HEK293T (cell line): ENCODE measurements around the gene CACNA1G.

ENCODE experiments used
- CTCF ChIA-PET: fragments of 350-600 bp; formaldehyde crosslinking; extraction: SDS; loops from one replicate; lab custom pipeline; 2021; ENCODE audit warnings: antibody characterized with exemption, inconsistent platforms; lab: Yijun Ruan, JAX
- POLR2A ChIA-PET: fragments of 350-600 bp; formaldehyde crosslinking; extraction: SDS; loops from one replicate; lab custom pipeline; 2020; ENCODE audit warnings: antibody characterized with exemption, inconsistent platforms; lab: Yijun Ruan, JAX
- DNase-seq: peaks from one replicate; pipeline ENCODE4 v3.0.0; 2012; ENCODE audit warnings: mixed read lengths; ENCODE audit errors: extremely low spot score
- ARNT ChIP-seq: fragments of 450-650 bp; IDR thresholded peaks from 2 replicates; pipeline ENCODE4 v1.6.1; 2017; ENCODE audit warnings: mild to moderate bottlenecking
- BHLHE40 ChIP-seq: fragments of 450-650 bp; IDR thresholded peaks from 2 replicates; pipeline ENCODE4 v1.6.1; 2016; ENCODE audit warnings: mild to moderate bottlenecking, moderate library complexity, borderline replicate concordance
- CTBP1 ChIP-seq: fragments of 450-650 bp; IDR thresholded peaks from 2 replicates; pipeline ENCODE4 v1.6.1; 2016; ENCODE audit warnings: borderline replicate concordance
- ELF4 ChIP-seq: fragments of 450-650 bp; IDR thresholded peaks from 2 replicates; pipeline ENCODE4 v1.6.1; 2017; ENCODE audit warnings: antibody characterized with exemption
- FOXA1 ChIP-seq: fragments of 450-650 bp; IDR thresholded peaks from 2 replicates; pipeline ENCODE4 v1.6.1; 2016; ENCODE audit warnings: mild to moderate bottlenecking
- FOXK2 ChIP-seq: fragments of 450-650 bp; IDR thresholded peaks from 2 replicates; pipeline ENCODE4 v1.6.1; 2016; ENCODE audit warnings: mild to moderate bottlenecking
- FOXM1 ChIP-seq: fragments of 450-650 bp; IDR thresholded peaks from 2 replicates; pipeline ENCODE4 v1.6.1; 2017; ENCODE audit warnings: mild to moderate bottlenecking, borderline replicate concordance
- HDGF ChIP-seq: fragments of 450-650 bp; IDR thresholded peaks from 2 replicates; pipeline ENCODE4 v1.6.1; 2017; ENCODE audit warnings: antibody characterized with exemption, borderline replicate concordance
- L3MBTL2 ChIP-seq: fragments of 450-650 bp; conservative IDR thresholded peaks from 2 replicates; pipeline ENCODE4 v1.6.1; 2016; ENCODE audit warnings: mild to moderate bottlenecking
- LEF1 ChIP-seq: fragments of 450-650 bp; IDR thresholded peaks from 2 replicates; pipeline ENCODE4 v1.6.1; 2017; ENCODE audit warnings: mild to moderate bottlenecking, borderline replicate concordance
- NFRKB ChIP-seq: fragments of 450-650 bp; IDR thresholded peaks from 2 replicates; pipeline ENCODE4 v1.6.1; 2016; ENCODE audit warnings: mild to moderate bottlenecking, moderate library complexity
- SP1 ChIP-seq: fragments of 450-650 bp; IDR thresholded peaks from 2 replicates; pipeline ENCODE4 v1.6.1; 2017
- SUZ12 ChIP-seq: fragments of 450-650 bp; IDR thresholded peaks from 2 replicates; pipeline ENCODE4 v1.6.1; 2016; ENCODE audit warnings: mild to moderate bottlenecking
- TARDBP ChIP-seq: fragments of 450-650 bp; IDR thresholded peaks from 2 replicates; pipeline ENCODE4 v1.6.1; 2016
- ZNF384 ChIP-seq: fragments of 450-650 bp; IDR thresholded peaks from 2 replicates; pipeline ENCODE4 v1.6.1; 2016
- TF ChIP-seq, protein P1 (sequence below): fragments of 450-650 bp; IDR thresholded peaks from 2 replicates; pipeline ENCODE4 v1.6.1; 2016

Gene CACNA1G

DNA sequence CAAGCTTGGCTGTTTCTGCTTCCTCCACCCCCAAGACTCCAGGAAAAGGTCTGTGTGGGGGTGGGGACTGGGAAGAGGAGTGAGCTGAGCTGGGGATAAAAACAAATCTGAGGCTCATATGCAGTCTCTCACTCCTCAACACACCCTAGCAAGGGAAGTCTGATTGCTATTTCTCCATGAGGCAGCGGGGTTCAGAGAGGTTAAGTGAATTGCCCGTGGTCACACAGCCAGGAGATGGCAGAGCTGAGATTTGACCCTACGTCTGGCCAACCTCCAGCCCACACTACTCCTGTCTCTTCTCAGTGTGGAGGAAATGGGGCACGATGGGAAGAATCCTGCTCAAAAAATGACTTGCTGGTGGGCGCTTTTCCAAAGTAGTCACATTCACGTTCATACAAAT, 69.4 kb downstream of the CACNA1G start:
- CTCF ChIA-PET = interaction anchor here (0.8 to 7.1 kb wide), 6 partner anchors 10 to 147 kb away, joined by 3 to 91 read pairs (median 4); partner anchors contain the start of gene SPATA20
- TF ChIP-seq FOXM1 (no peak), L3MBTL2 (no peak), CTBP1 (no peak), LEF1 (no peak), SUZ12 (no peak), SP1 (no peak), ELF4 (no peak), FOXK2 (no peak), BHLHE40 (no peak)
- no peak for DNase-seq
- POLR2A ChIA-PET = interaction anchor here (1.2 kb wide), 1 partner anchor 9 kb away, joined by 3 read pairs; no protein-coding TSS in a partner anchor

DNA sequence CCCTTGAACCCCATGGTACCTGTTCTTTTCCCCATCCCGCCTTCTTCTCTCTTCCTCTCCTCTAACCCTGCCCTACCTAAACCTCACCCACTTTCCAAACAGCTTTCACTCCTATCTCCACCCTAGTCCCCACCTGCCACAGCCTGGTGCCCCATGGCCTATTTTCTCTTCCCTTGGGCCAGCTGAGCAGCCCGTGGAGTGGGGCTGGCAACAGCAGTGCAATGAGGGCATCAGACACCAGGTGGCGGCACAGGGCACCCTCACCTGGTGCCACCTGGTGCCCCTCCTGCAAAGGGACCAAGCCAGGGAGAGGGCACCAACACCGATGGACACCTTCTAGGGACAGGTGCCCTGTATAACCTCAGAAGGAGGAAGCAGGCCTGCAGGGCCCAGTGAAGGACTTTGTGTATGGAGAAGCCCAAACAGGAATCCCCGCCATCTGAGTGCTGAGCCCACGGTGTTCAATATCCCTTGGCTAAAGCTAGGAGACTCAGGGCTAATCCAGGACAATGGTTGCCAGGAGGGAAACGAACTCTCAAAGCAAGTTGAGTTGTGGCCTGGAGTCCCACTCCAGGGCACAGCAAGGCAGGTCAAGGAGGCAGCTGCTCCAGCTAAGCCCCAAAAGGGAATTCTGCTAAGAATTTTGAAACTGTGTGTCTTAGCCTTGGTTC, 70.1 kb downstream of the CACNA1G start:
- ChIA-PET POLR2A (interaction anchor here (1.2 kb wide), 1 partner anchor 8 kb away, joined by 3 read pairs; no protein-coding TSS in a partner anchor), CTCF (interaction anchor here (0.6 to 7.1 kb wide), 13 partner anchors 9 to 220 kb away, joined by 3 to 91 read pairs (median 4); partner anchors contain the start of gene SPATA20)
- peak; percentile 63 for DNase-seq
- TF ChIP-seq LEF1 = no peak
- TF ChIP-seq ARNT = no peak
- no peak for TF ChIP-seq SUZ12
- no peak for TF ChIP-seq FOXM1
- TF ChIP-seq FOXA1 = no peak
- no peak for TF ChIP-seq HDGF
- TF ChIP-seq TARDBP = no peak
- TF ChIP-seq, protein P1, sequence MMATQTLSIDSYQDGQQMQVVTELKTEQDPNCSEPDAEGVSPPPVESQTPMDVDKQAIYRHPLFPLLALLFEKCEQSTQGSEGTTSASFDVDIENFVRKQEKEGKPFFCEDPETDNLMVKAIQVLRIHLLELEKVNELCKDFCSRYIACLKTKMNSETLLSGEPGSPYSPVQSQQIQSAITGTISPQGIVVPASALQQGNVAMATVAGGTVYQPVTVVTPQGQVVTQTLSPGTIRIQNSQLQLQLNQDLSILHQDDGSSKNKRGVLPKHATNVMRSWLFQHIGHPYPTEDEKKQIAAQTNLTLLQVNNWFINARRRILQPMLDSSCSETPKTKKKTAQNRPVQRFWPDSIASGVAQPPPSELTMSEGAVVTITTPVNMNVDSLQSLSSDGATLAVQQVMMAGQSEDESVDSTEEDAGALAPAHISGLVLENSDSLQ = no peak
- TF ChIP-seq BHLHE40 = no peak
- no peak for TF ChIP-seq ZNF384
- no peak for TF ChIP-seq FOXK2
- TF ChIP-seq NFRKB = no peak
- no peak for TF ChIP-seq ELF4
- no peak for TF ChIP-seq CTBP1
- TF ChIP-seq SP1 = no peak
- no peak for TF ChIP-seq L3MBTL2

DNA sequence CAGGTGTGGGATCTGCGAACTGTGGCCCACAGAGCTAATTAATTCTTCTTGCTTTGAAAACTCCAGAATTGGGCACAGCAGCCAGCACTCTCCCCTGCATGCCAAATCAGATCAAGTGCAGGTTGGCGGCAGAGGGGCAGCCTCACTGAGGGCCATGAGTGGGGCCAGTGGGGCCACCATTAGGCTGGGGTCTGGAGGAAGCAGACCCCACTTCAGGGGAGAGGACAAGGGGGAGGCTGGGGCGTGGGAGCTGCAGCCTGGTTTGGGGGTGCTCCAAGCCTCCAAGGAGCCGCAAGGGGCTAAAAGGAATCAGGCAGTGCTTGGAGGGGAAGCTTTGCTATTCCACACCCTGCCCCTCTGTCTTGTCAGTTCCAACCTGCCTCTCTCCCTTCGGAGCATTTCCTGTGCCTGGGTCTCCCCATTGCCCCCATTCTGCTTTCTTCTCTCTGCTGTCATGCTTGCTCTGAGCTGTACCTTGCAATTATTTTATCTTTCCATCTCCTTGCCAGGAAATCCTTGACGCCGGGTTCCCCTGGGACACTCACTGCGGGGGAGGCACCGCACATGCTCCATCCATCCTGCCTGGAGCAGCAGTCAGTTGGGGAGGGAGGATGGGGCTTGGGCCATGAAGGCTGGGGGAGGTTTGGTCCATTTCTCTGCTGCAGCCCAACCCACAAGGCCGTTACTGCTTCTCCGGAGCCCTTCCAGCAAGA, 70.8 kb downstream of the CACNA1G start:
- POLR2A ChIA-PET = no interaction called here
- no peak for TF ChIP-seq SP1
- no peak for TF ChIP-seq CTBP1
- TF ChIP-seq HDGF = no peak
- no peak for TF ChIP-seq ARNT
- no peak for TF ChIP-seq FOXM1
- TF ChIP-seq SUZ12 = no peak
- CTCF ChIA-PET = interaction anchor here (0.6 to 7.1 kb wide), 12 partner anchors 8 to 220 kb away, joined by 3 to 91 read pairs (median 4); partner anchors contain the start of gene SPATA20
- DNase-seq = no peak

DNA sequence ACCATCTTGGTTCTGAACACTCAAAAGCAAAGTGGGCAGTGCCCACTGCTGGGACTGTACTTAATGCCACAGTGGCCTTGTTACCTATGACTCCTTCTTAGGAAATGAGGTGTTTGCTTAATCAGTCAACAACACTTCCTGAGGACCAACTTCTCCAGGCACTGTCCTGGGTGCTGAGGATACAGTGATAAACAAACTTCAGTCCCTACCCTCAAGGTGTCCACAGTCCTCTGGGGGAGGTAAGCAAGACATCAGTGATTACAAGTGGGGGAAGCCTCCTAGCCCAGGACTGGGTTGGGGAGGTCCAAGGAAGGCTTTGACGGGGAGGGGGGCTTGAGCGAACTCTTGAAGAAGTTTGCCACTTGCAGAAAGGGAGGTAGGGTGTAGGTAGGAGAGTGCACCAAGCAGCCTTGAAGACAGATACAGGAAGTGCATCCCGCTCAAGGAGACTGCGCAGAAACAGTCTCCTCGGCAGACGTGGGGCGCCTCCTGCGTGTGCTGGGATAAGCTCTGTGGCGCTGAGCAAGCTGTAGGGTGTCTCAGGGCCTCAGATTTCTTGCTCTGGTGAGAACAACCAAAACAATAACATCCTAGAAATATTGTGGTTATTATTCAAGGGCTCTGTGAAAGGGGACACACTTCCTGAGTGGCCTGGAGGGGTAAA, 71.5 kb downstream of the CACNA1G start:
- ChIA-PET CTCF (interaction anchor here (0.6 kb wide), 1 partner anchor 9 kb away, joined by 3 read pairs; no protein-coding TSS in a partner anchor), POLR2A (interaction anchor here (1.5 kb wide), 1 partner anchor 75 kb away, joined by 4 read pairs; no protein-coding TSS in a partner anchor)
- DNase-seq = no peak
- TF ChIP-seq TARDBP (no peak), NFRKB (no peak), ZNF384 (no peak), HDGF (no peak), CTBP1 (no peak), ELF4 (no peak), FOXM1 (no peak), L3MBTL2 (no peak), SUZ12 (no peak), FOXK2 (no peak), ARNT (no peak), BHLHE40 (no peak), SP1 (no peak), FOXA1 (no peak), LEF1 (no peak)
- TF ChIP-seq, protein P1 = no peak

DNA sequence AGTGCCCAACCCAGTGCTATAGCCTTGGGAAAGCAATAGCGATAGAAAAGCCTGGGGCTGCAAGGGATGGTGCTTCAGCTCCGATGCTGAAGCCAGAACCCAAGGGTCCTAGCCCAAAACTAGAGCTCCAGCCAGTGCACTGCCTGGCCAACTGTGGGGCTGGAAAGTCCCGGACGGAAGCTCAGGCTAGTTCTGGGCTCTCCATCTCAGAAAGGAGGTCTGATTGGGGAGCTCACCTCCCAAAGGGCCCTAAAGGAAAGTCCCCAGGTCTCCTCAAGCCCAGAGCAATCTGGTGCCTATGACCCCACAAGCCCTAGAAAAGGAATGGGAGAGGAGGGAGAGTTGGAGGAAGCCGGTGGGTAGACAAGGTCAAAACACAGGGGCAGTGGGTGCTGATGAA, 72.1 kb downstream of the CACNA1G start:
- no peak for DNase-seq
- ChIA-PET CTCF (interaction anchor here (0.6 to 1.0 kb wide), 3 partner anchors 9 to 151 kb away, joined by 3 read pairs; no protein-coding TSS in a partner anchor), POLR2A (interaction anchor here (0.7 to 1.5 kb wide), 2 partner anchors 58 to 74 kb away, joined by 3 to 4 read pairs; no protein-coding TSS in a partner anchor)
- TF ChIP-seq FOXA1 (no peak), TARDBP (no peak), L3MBTL2 (no peak), BHLHE40 (no peak), ZNF384 (no peak), CTBP1 (no peak), ARNT (no peak), FOXK2 (no peak), NFRKB (no peak), SUZ12 (no peak), HDGF (no peak), SP1 (no peak)
- TF ChIP-seq, protein P1 = no peak
